GM19328 (cell line): ENCODE results near the gene NHEJ1.
"Not testable (repeated sequence)": the region's sequence is repeated elsewhere in the genome, so short reads cannot be mapped to it uniquely, and the experiment has no call there.

Source experiments
- ATAC-seq: cut with Tn5 transposase; IDR thresholded peaks from one replicate; pipeline ENCODE4 v1.9.1; 2021; ENCODE audit warnings: mild to moderate bottlenecking, moderate library complexity; ENCODE audit not compliant: unreplicated experiment

Gene NHEJ1, protein sequence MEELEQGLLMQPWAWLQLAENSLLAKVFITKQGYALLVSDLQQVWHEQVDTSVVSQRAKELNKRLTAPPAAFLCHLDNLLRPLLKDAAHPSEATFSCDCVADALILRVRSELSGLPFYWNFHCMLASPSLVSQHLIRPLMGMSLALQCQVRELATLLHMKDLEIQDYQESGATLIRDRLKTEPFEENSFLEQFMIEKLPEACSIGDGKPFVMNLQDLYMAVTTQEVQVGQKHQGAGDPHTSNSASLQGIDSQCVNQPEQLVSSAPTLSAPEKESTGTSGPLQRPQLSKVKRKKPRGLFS

DNA sequence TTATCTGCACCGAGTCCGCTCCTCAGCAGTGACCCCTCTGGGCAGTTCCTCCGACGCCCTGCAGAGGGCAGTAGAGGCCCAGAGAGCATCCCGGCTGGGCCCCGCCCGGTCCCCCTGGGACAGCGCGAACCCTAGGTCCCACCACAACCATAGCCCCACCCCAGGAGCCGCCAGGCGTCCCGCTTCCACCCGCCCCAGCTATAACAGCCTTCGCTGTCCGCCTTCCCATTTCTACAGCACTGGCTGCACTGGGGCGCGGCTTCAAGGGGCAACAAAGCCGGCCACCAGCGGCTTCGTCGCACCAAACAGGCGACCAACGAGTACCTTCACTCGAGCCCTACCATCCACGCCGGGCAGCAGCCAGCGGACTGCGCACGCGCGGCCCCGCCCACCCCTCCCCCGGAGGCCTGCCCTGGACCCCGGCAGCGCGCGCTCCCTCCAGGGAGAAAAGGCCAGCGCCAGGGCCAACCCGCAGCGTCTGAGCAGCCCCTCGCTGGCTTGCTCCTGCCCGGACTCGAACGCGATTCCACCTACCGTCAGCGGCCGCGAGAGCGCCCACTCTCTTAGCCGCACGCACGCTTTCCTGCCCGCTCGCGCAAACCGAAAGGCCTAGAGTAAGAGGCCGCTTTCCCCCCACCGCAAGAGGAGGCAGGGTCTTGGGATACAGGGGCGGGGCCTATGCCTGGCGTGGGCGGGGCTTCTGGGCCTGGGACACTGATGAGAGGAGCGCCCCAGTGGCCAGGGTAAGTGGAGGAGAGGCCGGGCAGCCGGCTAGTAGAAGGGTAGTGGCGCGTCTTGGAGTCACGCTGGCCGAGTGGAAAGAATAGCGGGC lies at the start of gene NHEJ1:
Gene NHEJ1, minus strand, starts transcription at position 630 of the 832 bp plus-strand sequence. CDS start 2,453 bp downstream, outside the sequence.
- peak; percentile 81 for ATAC-seq

DNA sequence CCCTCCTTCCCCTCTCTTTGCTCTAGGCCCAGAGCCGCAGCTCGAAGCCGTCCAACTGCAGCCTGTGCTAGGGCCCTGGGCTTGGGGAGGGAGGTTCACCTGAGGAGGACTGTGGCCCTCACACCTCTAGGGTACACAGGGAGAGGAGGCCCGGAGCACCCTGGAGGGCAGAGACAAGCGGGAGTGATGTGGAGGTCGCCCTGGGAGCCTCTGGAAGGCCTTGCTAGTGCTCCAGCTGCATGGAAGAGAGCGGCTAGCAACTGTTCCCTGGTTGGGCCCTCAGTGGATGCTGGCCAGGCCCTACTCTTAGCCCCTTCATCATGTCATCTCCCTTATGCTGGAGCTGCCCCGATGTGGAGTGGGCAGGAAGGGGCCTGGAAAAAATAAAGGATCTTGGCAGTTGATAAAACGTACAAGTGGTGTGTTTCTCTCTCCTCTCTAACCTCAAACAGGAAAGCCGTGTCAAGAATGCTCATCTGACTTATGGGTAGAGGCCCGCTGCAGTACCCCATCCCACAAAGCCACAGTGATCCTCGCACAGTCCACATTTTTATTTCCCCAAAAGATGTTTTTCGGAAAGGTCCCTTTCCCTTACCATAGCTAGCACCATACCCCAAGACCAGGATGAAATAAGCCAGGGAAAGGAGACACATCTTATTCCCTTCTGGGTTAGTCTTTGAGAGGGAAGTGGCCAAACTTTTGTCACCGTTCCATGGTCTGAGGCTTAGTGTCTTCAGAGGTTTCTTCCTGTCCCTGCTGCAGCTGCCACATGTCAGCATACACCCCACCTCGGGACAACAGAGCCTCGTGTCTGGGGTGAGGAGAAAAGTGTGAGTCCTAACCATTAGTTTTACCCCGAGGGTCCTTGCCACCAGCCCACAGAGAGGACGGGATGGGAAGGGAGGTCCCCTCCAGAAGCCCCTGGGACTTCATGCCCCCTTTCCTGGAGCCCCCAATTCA lies 48.9 kb upstream of the NHEJ1 start:
- no peak for ATAC-seq

DNA sequence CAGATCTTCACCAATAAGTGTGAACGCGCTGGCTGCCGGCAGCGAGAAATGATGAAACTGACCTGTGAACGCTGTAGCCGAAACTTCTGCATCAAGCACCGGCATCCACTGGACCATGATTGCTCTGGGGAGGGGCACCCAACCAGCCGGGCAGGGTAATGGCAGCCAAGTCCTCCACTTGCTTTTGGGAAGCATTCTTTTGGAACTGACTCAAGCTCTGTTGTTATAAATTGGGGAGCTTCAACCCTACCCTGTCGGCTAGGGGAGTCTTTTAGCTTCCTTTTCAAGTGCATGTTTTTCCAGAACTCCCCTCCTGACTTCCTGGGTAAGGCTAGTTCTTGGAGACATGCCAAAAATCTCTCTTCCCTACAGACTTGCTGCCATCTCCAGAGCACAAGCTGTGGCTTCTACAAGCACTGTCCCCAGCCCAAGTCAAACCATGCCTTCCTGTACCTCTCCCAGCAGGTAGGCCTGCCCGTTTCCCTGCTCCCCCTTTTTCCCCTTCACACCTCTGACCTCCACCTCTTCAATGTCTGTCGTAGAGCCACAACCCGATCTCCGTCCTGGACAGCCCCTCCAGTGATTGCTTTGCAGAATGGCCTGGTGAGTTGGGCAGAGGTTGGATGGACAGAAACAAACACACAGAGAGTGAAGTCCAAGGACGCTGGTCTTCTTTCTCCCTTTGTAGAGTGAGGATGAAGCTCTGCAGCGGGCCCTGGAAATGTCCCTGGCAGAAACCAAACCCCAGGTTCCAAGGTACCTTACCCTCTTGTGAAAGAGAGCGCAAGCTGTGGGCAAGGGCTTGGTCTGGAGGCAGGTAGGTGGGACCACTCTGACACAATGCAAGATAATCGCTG lies 47.5 kb upstream of the NHEJ1 start:
- no peak for ATAC-seq

DNA sequence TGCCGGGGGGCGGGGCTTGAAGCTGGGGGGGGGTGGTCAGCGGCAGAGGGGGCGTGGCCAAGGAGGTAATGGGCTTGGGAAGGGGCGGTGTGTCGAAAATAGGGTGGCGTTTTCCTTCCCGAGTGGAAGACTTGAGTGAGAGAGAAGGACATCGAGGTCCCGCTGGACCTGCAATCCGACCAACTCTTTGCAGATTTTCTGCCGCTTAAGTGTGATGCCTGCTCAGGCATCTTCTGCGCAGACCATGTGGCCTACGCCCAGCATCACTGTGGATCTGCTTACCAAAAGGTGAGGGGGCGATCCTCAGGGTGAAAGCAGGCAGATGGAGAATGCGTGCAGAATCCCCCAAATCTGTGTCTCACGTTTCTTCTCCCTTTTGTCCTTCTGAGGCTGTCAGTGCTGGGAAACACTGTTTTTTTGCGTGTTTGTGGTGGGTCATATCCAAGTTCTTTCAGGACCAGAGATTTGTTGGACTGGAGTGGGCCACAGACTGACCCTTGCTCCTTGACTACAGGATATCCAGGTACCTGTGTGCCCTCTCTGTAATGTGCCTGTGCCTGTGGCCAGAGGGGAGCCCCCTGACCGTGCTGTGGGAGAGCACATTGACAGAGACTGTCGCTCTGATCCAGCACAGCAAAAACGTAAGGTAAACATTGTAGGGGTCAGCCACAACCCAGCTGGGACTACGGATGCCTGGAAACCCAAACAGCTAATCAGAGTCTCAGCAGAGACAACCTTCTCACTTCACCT lies 46.7 kb upstream of the NHEJ1 start:
- no peak for ATAC-seq

DNA sequence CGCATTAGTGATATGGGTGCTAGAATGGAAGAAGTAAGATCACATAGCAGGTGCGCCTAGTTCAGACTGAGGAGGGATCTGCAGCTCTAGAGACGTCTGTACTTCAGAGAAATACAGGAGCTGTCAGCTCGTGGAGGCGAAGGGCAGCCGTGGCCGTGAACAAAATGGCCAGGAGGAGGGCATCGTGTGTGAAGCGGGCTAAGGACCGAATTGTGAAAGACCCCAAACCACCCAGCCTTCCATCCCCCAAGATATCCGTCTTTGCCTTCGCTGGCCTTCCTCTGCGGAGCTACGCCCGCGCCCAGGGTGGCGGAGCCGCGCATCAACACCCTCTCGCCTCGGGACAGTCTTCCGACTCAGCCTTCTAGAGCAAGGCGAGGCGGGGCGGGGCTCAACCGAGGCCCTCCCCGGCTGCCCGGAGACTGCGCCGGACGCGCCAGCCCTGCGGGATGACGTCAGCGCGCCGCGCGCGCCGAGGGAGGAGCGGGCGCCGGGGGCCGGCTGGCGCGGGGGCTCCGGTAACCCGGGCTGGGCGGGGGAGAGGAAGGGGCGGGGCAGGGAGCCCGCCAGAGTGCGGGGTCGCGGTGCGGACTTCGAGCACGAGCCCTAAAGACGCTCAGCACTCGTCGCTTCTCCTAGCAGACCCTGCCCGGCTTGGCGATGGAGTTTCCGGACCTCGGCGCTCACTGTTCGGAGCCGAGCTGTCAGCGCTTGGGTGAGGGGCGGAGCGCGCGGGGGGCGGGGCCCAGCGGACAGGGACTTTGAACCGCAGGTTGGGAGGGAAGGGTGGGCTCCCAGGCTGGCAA lies 45.9 kb upstream of the NHEJ1 start, which contains the start of gene ZFAND2B:
Gene ZFAND2B, plus strand, starts transcription at position 455 of the 806 bp plus-strand sequence. Its CDS starts 206 bp downstream, at position 661.
- ATAC-seq: peak; percentile 98

DNA sequence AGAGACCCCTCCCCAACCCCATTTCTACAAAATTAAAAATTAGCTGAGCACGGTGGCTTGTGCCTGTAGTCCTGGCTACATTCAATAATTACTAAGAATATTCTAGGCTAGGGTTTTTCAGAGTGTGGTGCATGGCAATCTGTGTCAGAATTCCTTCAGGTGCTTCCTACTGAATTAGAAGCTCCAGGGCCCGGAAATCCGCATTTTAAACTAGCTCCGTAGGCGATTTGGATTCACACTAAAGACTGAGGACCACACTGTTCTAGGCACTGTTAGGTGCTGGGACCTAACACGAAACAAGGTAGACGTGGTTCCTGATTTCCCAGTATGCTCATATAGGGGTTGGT lies 45.3 kb upstream of the NHEJ1 start:
- no peak for ATAC-seq

DNA sequence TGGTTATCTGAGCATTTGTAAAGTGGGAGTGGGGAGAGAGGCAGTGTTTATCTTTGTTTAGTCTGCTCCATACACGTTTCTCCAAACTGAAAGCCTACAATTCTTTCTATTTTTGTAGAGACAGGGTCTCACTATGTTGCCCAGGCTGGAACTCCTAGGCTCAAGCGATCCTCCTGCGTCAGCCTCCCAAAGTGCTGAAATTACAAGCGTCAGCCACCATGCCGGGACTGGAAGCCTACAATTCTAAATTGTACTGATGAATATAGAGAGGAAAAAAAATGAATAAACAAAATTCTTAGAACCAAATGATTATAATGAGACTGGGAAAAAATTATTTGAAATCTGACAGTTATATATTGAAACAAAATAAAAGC lies 44.5 kb upstream of the NHEJ1 start:
- no peak for ATAC-seq

DNA sequence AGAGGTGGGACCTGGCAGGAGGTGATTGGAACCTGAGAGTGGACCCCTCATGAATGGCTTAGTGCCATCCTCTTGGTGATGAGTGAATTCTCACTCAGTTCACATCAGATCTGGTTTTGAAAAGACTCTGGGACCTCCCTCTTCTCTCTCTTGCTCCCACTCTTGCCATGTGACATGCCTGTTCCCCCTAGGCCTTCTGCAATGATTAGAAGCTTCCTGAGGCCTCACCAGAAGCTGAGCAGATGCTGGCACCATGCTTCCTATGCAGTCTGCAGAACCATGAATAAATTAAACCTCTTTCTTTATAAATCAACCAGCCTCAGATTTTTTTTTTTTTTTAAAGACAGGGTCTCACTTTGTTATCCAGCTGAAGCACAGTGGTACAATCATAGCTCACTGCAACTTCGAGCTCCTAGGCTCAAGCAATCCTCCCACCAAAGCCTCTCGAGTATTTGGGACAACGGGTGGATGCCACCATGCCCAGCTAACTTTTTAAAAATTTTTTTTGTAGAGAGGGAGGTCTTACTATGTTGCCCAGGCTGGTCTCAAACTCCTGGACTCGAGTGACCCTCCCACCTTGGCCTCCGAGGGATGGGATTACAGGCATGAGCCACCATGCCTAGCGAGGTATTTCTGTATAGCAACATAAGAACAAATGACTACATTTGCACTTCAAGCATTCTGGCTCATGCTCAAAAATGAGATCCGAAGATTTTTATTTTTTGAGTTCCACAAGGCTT lies 44.0 kb upstream of the NHEJ1 start:
- no peak for ATAC-seq

DNA sequence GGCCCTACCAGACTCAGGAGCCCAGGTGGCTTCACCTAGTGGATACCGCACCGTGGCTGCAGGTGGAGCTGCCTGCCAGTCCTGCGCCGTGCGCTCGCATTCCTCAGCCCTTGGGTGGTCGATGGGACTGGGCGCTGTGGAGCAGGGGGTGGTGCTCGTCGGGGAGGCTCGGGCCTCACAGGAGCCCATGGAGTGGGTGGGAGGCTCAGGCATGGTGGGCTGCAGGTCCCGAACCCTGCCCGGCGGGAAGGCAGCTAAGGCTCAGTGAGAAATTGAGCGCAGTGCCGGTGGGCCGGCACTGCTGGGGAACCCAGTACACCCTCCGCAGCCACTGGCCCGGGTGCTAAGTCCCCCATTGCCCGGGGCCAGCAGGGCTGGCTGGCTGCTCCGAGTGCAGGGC lies 40.7 kb upstream of the NHEJ1 start:
- ATAC-seq: not testable (repeated sequence)

DNA sequence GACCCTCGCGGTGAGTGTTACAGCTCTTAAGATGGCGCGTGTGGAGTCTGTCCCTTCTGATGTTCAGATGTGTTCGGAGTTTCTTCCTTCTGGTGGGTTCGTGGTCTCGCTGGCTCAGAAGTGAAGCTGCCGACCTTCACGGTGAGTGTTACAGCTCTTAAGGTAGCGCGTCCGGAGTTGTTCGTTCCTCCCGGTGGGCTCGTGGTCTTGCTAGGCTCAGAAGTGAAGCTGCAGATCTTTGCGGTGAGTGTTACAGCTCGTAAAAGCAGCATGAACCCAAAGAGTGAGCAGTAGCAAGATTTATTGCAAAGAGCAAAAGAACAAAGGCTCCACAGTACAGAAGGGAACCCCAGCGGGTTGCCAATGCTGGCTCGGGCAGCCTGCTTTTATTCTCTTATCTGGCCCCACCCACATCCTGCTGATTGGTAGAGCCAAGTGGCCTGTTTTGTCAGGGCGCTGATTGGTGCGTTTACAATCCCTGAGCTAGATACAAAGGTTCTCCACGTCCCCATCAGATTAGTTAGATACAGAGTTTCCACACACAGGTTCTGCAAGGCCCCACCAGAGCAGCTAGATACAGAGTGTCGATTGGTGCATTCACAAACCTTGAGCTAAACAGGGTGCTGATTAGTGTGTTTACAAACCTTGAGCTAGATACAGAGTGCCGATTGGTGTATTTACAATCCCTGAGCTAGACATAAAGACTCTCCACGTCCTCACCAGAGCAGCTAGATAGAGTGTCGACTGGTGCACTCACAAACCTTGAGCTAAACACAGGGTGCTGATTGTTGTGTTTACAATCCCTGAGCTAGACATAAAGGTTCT lies 40.1 kb upstream of the NHEJ1 start:
- not testable (repeated sequence) for ATAC-seq

DNA sequence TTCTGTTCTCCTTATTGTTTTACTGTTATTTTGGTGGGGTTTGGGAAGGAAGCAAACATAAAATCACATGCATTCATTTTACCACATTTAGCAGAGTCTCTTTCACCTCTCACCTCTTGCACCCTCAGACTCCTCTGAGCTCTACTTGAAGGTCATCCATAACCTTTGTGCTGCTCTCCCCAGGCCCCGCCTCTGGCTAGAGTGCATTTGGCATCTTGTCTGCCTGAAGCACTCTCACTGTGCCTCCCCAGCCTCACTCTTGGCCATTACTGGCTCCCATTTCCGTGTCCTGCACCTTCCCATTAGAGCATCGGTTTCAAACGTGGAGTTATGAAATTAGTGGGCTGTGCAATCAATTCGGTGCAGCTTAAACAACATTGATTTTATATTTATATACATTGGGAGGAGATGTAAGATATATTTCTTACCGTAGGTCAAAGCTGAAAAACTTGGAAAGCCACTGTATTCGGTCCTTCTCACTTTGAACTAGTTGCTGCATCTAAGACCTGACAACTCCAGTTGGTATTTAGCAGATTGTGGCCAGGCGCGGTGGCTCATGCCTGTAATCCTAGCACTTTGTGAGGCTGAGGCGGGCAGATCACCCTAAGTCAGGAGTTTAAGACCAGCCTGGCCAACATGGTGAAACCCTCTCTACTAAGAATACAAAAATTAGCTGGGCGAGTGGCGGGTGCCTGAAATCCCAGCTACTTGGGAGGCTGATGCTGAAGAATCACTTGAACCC lies 39.0 kb upstream of the NHEJ1 start:
- no peak for ATAC-seq

DNA sequence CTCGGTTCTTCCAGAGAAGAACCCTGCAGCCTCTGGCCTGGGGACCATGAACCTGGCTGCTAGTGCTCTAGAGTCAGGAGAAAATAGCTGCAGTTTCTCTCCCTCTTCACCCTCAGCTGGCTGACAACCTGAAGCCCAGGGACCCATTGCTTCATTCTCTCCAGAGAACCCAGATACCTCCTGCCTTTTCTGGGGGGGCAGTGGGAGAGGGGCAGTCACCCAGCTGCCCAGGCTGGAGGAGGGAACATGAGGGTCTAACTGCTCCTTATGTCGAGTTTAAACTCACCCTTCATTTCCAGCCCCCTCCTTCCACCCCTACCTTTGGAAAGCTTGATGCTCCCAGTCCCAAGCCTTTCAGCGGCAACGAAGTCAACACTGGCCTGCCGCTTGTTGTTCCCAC lies 38.4 kb upstream of the NHEJ1 start:
- no peak for ATAC-seq

DNA sequence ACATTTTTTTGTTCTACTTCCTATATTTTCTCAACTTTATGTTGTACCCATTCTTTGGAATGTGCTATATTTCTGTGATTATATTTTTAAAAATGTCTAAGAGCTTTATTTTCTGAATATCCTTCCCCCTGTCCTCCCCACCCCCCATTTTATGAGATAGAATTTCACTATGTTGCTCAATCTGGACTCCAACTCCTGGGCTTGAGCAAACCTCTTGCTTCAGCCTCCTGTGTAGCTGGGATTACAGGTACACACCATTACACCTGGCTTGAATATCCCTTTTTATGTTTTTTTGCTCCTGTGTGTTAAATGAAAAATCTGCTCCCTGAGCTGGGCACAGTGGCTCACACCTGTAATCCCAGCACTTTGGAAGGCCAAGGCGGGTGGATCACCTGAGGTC lies 36.8 kb upstream of the NHEJ1 start:
- ATAC-seq: no peak

DNA sequence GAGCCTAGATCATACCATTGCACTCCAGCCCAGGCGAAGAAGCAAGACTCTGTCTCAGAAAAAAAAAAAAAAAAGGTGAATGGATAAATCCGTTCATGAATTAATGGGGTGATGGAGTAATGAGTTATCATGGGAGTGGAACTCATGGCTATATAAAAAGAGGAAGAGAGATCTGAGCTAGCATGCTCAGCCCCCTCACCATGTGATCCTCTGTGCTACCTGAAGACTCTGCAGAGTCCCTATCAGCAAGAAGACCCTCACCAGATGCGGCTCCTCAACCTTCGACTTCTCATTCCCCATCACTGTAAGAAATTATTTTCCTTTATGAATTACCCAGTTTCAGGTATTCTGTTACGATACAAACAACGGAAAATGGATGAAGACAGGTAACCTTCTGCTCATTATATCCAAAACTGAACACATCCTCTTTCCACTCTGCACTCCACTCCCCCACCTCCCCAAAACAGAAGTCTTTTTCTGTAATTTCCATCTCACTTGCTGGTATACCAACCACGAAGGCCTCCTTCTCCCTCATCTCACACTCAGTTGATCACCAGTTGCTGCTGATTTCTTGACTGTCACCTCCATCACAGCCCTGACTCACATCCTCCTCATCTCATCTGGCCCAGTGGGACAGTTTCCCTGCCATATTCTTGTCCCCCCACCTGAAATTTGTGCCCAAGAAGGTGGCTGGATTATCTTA lies 26.3 kb upstream of the NHEJ1 start:
- ATAC-seq: no peak

DNA sequence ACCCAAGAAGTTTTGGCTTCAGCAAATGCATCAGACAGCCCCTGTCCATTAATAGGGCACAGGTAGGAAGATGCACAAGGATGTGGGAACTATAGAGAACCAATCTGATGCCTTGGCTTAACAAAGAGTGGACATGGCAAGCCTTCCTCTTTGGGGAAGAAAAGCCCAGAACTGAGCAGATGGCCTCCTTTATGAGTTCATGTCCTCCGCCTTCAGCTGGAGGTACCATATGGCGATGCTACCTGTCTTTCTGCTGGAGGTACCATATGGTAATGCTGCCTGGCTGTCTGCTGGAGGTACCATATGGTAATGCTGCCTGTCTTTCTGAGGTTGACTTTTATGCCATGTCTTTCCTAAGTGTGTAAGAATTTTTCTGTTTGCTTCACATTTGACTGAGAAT lies 23.5 kb upstream of the NHEJ1 start:
- ATAC-seq: no peak
